IPS-18a (cell line): ENCODE data around the gene OTOF.
"Not testable (repeated sequence)": the region's sequence is repeated elsewhere in the genome, so short reads cannot be mapped to it uniquely, and the experiment has no call there.

Experiments used
- H3K27ac ChIP-seq: one replicate; pipeline ENCODE4 v1.5.1; 2013; ENCODE audit warnings: low read length
- H3K27me3 ChIP-seq: one replicate; pipeline ENCODE4 v1.6.1; 2013; ENCODE audit warnings: mild to moderate bottlenecking, low read length; ENCODE audit not compliant: control insufficient read depth, insufficient read depth
- H3K36me3 ChIP-seq: one replicate; pipeline ENCODE4 v1.6.1; 2013; ENCODE audit warnings: low read depth, low read length; ENCODE audit not compliant: control insufficient read depth
- H3K4me1 ChIP-seq: one replicate; pipeline ENCODE4 v1.6.1; 2013; ENCODE audit warnings: low read depth, low read length; ENCODE audit not compliant: control insufficient read depth
- H3K4me3 ChIP-seq: one replicate; pipeline ENCODE4 v1.5.1; 2013; ENCODE audit warnings: low read length
- H3K9ac ChIP-seq: one replicate; pipeline ENCODE4 v1.6.1; 2013; ENCODE audit warnings: mild to moderate bottlenecking, low read length, moderate library complexity
- H3K9me3 ChIP-seq: one replicate; pipeline ENCODE4 v1.6.1; 2013; ENCODE audit warnings: low read depth, low read length; ENCODE audit not compliant: control insufficient read depth

Gene OTOF

DNA sequence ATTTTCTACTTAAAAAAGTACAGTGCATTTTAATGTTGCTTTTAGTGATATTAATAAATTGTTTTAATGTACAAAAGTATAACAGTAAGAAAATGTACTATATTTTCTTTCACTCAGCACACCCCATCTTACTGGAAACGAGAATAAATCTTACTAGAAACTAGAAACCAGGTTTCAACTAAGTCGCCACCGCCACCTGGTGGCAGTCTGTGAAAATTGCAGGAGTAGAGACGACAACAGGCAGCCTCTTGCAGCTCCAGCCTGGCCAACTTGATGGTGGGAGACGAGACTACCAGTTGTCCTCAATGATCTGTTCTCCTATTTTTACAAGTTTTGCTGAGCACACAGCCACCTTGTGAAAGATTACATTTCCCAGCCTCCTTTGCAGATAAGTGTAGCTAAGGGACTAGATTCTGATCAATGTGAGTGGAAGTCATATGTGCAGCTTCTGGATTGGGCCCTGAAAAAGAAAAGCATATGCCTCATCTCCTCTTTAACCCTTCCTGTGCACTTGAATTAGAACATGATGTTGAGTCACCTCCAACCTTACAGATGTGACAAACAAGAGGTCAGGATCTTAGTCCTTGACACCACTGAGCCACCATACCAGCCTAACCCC lies 8.7 kb downstream of the OTOF start:
- Histone ChIP-seq H3K27me3 (no peaks in the 10 kb centered on the region), H3K4me3 (no peak overlapping the region), H3K27ac (no peak overlapping the region), H3K36me3 (no peaks in the 10 kb centered on the region), H3K4me1 (no peaks in the 10 kb centered on the region), H3K9me3 (no peaks in the 10 kb centered on the region), H3K9ac (no peak overlapping the region)

DNA sequence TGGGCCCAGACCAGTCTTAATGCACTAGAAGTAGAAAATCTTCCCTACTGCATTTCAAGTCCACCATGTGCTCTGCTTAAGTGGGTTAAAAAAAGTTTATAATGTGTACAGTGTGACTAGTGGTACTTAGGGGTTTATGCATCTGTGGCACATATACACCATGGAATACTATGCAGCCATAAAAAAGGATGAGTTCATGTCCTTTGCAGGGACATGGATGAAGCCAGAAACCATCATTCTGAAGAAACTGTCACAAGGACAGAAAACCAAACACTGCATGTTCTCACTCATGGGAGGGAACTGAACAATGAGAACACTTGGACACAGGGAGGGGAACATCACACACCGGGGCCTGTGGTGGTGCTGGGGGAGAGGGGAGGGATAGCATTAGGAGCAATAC lies 9.4 kb downstream of the OTOF start:
- H3K9me3 ChIP-seq, H3K27me3 ChIP-seq, H3K9ac ChIP-seq, H3K36me3 ChIP-seq, H3K4me3 ChIP-seq, H3K4me1 ChIP-seq, H3K27ac ChIP-seq: not testable (repeated sequence)

DNA sequence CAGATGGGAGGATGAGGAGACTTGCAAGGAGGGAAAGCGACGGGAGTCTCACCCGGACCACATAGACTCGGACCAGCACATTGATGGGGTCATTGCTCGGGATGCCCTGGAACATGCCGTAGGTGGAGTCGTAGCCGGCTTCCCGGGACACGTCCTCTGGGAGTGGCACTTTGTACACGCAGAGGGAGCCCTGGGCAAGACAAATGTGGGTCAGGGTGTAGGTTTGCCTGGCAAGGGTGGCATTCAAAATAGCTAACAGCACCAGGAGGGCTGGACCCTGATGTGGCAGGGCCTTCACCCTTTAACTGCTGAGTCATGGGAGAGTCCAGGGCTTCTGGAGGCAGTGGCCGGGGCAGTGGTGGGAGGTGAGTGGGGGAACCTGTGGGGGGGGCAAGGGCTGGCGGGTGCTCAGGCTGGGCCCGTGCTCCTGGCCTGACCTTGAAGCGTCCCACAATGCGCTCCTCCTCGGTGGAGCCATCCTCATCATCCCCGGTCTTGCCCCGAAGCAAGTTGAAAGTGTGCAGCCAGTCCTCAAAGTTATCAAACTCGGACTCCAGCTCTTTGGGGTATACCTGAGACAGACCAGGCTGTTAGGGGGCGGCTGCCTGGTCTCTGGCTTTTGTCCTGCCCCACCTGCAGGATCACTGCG lies 11.1 kb downstream of the OTOF start:
- H3K27me3 ChIP-seq = no peaks in the 10 kb centered on the region
- H3K27ac ChIP-seq = no peak overlapping the region
- H3K4me1 ChIP-seq = peaks cover 6% of the 10 kb centered on the region
- no peak overlapping the region for H3K4me3 ChIP-seq
- H3K9me3 ChIP-seq = no peaks in the 10 kb centered on the region
- no peak overlapping the region for H3K9ac ChIP-seq
- H3K36me3 ChIP-seq = no peaks in the 10 kb centered on the region

DNA sequence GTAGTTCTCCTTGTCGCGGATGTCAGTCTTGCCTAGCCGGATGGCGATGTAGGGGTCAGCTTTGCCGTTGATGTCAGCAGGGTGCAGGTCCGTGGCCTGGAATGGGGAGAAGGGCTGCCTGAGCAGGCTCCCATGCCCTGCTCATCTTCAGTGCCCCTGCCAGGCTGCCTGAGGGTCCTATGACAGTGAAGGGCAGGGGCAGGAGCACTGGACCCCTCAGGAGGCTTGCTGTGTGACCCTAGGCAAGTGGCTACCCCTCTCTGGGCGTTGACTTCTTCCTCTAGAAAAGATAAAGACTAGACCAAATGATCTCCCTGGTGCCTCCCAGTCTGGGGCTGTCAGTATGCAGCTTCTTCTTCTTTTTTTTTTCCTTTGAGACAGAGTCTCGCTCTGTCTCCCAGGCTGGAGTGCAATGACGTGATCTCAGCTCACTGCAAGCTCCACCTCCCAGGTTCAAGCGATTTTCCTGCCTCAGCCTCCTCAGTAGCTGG lies 11.9 kb downstream of the OTOF start:
- Histone ChIP-seq H3K9me3 (no peaks in the 10 kb centered on the region), H3K4me3 (no peak overlapping the region), H3K27ac (no peak overlapping the region), H3K27me3 (no peaks in the 10 kb centered on the region), H3K4me1 (peaks cover 6% of the 10 kb centered on the region), H3K36me3 (no peaks in the 10 kb centered on the region), H3K9ac (no peak overlapping the region)

DNA sequence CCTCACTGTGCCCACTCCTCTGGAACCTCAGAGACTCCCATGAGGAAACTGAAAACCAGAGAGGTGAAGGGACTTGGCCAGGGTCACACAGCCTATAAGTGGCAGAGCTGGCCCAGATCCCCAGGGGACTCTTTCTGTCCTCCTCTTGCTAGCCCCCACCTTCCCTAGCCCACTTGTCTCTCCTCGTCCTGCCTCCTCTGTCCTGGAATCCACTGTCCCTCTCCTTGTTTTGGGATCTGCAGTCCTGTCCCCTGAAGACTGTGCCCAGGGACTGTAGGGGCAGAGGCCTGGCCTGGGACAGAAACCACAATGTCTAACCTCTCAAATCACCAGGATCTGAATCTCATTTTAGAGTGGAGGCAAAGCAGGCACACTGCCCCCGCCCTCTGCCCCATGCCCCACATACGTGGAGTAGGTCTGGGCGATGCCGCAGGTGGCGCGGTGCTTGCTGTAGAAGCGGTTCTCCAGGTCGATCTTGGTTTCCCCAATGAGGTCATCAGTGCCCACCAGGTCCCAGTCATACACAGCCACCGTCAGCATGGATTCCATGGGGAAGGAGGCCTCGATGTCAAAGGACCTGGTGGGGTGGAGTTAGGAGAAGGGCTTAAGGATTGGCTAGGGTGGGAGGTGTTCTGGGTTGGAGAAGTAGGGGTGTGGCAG lies 12.5 kb downstream of the OTOF start:
- Histone ChIP-seq H3K4me3 (no peak overlapping the region), H3K27ac (no peak overlapping the region), H3K4me1 (peaks cover 6% of the 10 kb centered on the region), H3K36me3 (no peaks in the 10 kb centered on the region), H3K9me3 (no peaks in the 10 kb centered on the region), H3K9ac (no peak overlapping the region), H3K27me3 (no peaks in the 10 kb centered on the region)

GRCh38 chr2:26464390-26465265 lies 13.3 kb downstream of the OTOF start:
- Histone ChIP-seq H3K9me3 (no peaks in the 10 kb centered on the region), H3K27ac (no peak overlapping the region), H3K9ac (no peak overlapping the region), H3K27me3 (no peaks in the 10 kb centered on the region), H3K4me1 (peaks cover 6% of the 10 kb centered on the region), H3K36me3 (no peaks in the 10 kb centered on the region), H3K4me3 (no peak overlapping the region)

- Histone ChIP-seq H3K36me3 (no peaks in the 10 kb centered on the region), H3K9ac (no peak overlapping the region), H3K9me3 (no peaks in the 10 kb centered on the region), H3K27ac (no peak overlapping the region), H3K4me1 (peaks cover 6% of the 10 kb centered on the region), H3K27me3 (no peaks in the 10 kb centered on the region), H3K4me3 (no peak overlapping the region)
Measured at GRCh38 chr2:26463244-26464192, 14.4 kb downstream of the OTOF start.

DNA sequence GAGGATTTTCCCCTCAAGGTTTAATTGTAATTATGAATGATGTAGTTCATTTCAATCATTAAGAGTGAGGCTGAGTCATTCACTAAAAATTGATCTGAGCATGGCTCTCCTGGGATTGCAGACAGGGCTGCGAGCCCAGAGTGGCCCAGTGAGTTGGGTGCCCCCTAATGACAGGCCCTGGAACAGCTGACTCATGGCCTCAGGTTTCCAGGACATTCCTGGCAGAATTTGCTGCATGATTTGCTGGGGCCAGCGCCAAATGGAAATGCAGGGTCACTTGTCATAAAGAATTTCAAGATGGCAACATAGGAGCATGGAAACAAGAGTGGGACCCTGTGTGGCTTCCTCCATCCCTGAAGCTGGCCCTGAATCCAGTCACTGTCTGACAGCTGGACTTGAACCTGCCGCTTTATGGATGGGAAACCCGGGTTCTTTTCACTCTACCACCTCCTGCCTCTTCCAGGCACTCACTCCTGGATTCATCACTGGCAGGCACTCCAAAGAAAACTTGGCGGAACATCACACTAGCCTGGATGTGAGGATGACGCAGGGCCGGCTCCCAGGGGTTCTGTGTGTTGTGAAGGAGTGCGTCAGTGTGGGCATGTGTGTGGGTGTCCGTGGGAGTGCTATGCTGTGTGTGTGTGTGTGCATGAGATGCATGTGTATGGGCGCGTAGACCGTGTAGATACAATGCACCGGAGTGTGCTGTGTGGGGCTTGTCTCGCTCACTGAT lies 15.2 kb downstream of the OTOF start:
- Histone ChIP-seq H3K9me3 (no peaks in the 10 kb centered on the region), H3K27me3 (no peaks in the 10 kb centered on the region), H3K4me3 (no peak overlapping the region), H3K9ac (no peak overlapping the region), H3K27ac (no peak overlapping the region), H3K4me1 (peaks cover 6% of the 10 kb centered on the region), H3K36me3 (no peaks in the 10 kb centered on the region)

- H3K27ac ChIP-seq = no peak overlapping the region
- H3K4me3 ChIP-seq = no peak overlapping the region
- no peaks in the 10 kb centered on the region for H3K27me3 ChIP-seq
Measured at GRCh38 chr2:26462100-26462499, 15.8 kb downstream of the OTOF start.

DNA sequence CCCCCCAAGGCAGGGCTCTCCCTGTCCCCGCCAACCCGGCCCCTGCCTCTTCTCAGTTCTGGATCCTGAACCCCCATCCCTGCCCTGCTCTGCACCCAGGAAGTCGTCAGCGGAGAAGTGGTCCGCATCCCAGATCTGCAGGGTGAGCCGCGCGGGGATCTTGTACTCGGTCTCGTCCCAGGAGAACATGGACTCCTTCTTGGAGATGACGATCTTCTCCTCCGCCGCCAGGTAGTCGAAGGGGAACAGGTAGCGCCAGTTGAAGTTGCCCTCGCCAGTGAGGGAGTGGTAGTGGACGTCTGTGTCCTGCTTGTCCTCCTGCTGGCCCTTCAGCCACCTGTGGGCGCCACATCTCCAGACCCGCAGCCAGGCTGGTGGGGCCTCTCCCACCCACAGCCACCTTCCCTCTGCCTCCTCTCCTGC lies 16.3 kb downstream of the OTOF start:
- peaks cover 6% of the 10 kb centered on the region for H3K4me1 ChIP-seq

More at GRCh38 chr2:26462100-26462499, 15.8 kb downstream of the OTOF start:
- H3K36me3 ChIP-seq = no peaks in the 10 kb centered on the region
- H3K4me1 ChIP-seq = peaks cover 6% of the 10 kb centered on the region
- H3K9me3 ChIP-seq = no peaks in the 10 kb centered on the region
- no peak overlapping the region for H3K9ac ChIP-seq

More for the DNA sequence above, 16.3 kb downstream of the OTOF start:
- Histone ChIP-seq H3K27me3 (no peaks in the 10 kb centered on the region), H3K4me3 (no peak overlapping the region), H3K9ac (no peak overlapping the region), H3K9me3 (no peaks in the 10 kb centered on the region), H3K27ac (no peak overlapping the region), H3K36me3 (no peaks in the 10 kb centered on the region)
